GM12891 (cell line): ENCODE results near the gene LRPPRC.

Source experiments
- PAX5 ChIP-seq: IDR thresholded peaks from 2 replicates; pipeline ENCODE4 v1.6.1; 2011; ENCODE audit warnings: low read length, moderate library complexity, mild to moderate bottlenecking; ENCODE audit not compliant: insufficient read depth, severe bottlenecking
- POLR2A ChIP-seq: IDR thresholded peaks from 2 replicates; pipeline ENCODE4 v1.6.1; 2011; ENCODE audit warnings: low read depth, low read length, control low read depth
- POLR2AphosphoS5 ChIP-seq: IDR thresholded peaks from 2 replicates; pipeline ENCODE4 v1.6.1; 2011; ENCODE audit warnings: low read depth, low read length, control low read depth
- POU2F2 ChIP-seq: IDR thresholded peaks from 2 replicates; pipeline ENCODE4 v1.6.1; 2011; ENCODE audit warnings: low read depth, mild to moderate bottlenecking, control low read depth, low read length, moderate library complexity
- SPI1 ChIP-seq: IDR thresholded peaks from 2 replicates; pipeline ENCODE4 v1.6.1; 2011; ENCODE audit warnings: low read depth, low read length, control low read depth
- TAF1 ChIP-seq: IDR thresholded peaks from 2 replicates; pipeline ENCODE4 v1.6.1; 2011; ENCODE audit warnings: low read depth, low read length, control low read depth

DNA sequence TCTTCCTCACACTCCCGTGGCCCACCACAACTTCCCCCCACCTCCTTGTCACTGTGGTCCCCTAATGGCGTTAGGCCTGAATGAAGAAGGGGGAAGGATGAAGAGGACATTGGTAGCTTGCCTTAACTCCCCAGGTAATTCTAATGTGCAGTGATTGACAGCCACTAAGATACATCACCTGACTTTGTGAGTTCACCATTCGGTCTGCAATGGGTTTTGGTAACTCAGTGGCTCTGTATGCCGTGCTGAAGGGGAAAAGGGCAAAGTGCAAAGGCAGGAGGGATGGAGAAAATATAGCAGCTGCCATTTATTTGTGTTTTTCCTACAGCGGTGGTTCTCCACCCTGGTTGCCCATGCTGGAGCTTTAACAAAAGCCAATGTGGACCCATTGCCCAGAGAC is 114.8 kb downstream of the LRPPRC start:
- TF ChIP-seq POLR2A (no peak), POLR2AphosphoS5 (no peak), TAF1 (no peak), SPI1 (no peak), PAX5 (no peak), POU2F2 (no peak)
